HG03064 (cell line): ENCODE data around the gene SUMF2.
"Not testable (repeated sequence)": the region's sequence is repeated elsewhere in the genome, so short reads cannot be mapped to it uniquely, and the experiment has no call there.

ENCODE experiments used
- ATAC-seq: cut with Tn5 transposase; IDR thresholded peaks from one replicate; pipeline ENCODE4 v1.9.1; 2021; ENCODE audit warnings: low read depth; ENCODE audit not compliant: unreplicated experiment

The SUMF2 gene

DNA sequence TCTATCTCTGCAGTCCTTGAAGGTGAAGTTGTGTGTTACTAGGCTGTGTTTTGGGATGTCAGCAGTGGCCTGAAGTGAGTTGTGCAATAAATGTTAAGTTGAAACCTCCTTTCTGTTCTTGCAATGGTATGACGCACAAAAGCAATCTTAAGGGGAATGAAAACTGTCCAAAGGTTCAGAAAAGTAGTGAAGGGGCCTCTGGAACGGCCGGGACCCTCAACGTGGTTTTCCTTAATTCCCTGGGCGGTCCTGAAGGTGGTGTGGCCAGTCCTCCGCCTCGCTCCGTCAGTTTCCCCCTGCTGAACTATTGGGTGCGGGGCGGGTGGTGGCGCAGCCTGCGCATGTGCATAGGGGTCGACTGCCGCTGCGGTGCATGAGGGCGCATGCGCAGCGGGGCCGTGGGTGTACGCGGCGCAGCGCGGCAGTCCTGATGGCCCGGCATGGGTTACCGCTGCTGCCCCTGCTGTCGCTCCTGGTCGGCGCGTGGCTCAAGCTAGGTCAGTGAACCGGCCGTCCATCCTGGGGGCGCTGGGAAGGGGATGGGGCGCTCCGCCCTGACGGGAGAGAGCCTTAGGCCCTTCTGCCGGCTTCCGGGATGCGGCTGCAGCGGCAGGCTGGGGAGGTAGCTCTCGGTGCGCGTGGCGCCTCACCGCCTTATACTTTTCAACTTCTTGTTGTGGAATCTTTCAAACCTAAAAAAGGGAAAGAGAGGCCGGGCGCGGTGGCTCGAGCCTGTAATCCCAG lies at the start of gene SUMF2:
Gene SUMF2, plus strand, starts transcription at position 405 of the 744 bp plus-strand sequence. Its CDS starts 26 bp downstream, at position 431.
- peak; percentile 79 for ATAC-seq

DNA sequence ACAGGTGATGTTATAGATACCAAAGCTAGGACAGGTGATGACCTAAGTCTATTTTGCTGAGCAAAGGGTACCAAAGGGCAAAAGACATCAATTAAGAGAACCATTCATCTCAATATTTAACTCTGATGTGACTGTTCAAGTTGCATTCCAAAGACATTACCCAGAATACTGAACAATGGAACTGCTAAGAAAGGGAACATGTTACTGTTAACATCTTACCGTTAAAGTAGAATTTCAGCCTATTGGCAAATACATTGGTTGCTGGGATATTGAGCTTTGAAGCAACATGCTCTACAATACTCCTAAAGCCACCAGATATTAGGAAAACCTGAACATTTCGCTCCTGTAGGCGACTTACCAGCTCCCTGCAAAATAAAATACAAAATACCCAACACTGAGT lies 47.1 kb upstream of the SUMF2 start:
- not testable (repeated sequence) for ATAC-seq

DNA sequence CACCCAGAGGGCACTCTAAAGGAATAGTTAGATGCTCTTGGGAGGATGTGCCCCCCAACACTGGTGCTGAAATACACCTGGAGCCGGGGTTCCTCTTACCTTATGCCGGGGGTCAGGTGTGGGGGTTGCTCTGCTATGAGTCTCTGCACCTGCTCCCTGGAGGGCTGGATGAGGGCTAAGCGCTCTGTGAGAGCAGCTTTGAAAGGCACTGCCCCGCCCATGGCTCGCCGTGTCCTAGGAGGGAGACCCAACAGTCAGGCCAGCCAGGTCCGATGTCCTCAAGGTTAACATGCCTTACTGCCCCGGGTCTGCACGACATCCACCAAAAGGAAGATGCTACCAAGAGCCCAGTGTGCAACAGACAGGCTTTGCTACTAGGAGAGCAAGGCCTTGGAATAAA lies 44.6 kb upstream of the SUMF2 start:
- ATAC-seq = no peak

DNA sequence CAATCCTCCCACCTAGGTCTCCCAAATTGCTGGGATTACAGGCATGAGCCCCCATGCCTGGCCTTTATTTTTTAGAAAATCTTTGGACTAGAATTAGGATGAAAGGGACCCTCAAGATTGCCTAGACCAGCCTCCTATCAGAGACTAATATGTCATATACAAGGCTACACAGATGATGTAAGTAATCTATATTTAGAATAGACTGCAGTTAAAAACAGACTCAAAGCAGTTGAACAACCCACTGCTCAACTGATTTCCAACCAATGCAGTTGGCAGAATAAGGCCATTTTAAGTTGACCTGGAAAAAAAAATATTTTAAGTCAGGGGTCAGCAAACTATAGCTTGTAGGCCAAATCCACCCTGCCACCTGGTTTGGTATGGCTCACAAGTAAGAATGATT lies 40.6 kb upstream of the SUMF2 start:
- ATAC-seq = no peak

DNA sequence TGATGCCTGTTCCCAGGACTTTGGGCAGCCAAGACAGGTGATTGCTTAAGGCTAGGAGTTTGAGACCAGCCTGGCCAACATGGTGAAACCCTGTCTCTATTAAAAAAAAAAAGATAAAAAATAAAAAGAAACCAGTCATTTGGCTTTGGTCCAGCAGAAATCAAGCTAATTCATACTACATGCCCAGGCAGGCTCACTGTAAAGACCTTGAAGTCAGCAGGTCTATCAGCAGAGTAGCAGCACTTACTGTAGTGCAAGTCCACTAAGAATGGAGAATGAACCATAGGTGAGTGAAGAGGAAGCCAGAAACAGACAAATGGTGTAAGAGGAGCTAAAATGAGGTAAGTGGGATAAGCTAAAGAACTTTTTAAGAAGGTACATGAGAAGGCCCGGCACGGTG lies 37.5 kb upstream of the SUMF2 start:
- ATAC-seq = no peak

DNA sequence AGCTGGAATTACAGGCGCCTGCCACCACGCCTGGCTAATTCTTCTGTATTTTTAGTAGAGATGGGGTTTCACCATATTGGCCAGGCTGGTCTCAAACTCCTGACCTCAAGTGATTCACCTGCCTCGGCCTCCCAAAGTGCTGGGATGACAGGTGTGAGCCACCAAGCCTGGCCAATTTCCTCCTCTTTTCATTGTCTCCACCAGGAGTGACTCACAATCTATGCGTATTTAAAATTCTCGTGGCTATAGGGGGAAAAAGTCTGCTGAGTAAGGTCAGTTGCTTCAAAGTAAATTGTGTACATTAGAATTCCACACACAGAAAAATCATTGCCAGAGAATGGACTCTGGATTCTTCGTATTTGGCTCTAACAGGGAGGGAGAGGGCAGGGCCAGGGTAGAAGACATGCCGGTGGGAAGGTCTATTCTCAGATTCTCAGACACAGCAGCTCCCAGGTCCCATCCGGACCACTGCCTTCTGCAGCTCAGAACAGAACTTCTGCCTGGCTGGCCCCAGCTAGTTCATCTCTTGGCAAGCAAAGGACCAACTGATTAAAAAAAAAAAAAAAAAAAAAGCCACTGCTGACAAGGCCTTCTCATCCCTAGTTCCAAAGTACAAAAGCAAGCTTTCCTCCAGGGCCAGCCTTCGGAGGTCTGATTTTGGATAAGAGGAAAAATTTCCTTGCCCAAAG lies 35.0 kb upstream of the SUMF2 start:
- no peak for ATAC-seq

DNA sequence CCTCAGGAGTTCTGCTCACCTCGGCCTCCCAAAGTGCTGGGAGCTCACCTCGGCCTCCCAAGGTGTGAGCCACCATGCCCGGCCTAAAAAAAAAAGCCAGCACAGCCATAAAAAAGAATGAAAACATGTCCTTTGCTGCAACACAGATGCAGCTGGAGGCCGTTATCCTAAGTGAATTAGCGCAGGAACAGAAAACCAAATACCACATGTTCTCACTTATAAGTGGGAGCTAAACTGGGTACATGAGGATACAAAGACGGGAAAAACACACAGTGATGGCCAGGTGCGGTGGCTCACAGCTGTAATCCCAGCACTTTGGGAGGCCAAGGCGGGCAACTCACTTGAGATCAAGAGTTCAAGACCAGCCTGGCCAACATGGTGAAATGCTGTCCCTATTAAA lies 33.7 kb upstream of the SUMF2 start:
- ATAC-seq = no peak

DNA sequence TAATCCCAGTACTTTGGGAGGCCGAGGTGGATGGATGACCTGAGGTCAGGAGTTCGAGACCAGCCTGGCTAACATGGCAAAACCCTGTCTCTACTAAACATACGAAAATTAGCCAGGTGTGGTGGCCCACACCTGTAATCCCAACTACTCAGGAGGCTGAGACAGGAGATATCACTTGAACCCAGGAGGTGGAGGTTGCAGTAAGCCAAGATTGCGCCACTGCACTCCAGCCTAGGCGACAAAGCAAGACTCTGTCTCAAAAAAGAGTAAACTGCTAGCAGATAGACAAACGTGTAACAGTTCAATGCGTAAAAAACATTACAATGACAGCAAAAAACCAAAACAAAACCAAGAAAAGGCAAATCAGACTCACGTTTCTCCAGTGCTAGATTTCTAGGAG lies 32.5 kb upstream of the SUMF2 start:
- not testable (repeated sequence) for ATAC-seq

DNA sequence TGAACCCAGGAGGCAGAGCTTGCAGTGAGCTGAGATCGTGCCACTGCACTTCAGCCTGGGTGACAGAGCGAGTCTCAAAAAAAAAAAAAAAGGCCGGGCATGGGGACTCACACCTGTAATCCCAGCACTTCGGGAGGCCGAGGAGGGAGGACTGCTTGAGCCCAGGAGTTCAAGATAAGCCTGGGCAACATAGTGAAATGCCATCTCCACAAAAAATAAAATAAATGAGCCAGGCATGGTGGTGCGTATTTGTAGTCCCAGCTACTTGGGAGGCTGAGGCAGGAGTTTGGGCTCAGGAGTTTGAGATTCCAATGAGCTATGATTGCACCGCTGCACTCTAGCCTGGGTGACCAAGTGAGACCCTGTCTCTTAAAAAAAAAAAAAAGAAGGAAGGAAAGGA lies 31.5 kb upstream of the SUMF2 start:
- ATAC-seq = not testable (repeated sequence)

DNA sequence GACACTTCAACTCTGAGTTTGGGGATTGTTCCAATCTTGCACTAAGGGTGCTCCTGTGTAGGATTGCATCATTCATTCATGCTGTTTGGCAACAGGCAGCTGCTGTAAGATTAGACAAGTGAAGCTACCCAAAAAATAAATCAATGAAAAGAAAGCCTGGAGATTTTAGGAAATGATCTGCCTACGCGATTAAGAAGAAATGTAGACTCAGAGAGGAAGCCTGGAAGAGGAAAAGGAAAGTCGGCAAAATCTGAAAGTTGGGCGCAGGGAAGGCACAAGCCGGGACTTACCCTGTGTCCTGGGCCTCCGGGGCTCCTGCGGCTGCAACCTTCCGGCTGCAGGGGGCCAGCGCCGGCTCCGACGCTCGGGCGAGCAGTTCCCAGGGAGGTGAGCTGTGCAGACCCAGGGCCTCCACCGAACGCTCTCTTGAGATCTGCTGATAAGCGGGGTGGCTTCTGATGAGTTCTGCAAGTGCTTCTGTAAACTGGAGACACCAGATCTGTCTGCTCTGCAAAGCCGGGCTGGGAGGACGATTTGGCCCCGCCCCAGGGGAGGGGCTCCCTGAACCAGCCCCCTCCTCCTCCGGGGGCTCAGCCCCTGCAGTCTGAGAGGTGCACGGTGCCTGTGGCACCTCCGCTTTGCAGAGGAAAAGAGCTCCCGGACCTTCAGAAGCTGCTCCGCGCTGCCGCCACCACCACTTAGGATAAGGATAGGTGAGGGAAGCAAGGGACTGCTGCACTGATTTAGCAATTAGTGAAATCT lies 30.2 kb upstream of the SUMF2 start:
- peak; percentile 94 for ATAC-seq

DNA sequence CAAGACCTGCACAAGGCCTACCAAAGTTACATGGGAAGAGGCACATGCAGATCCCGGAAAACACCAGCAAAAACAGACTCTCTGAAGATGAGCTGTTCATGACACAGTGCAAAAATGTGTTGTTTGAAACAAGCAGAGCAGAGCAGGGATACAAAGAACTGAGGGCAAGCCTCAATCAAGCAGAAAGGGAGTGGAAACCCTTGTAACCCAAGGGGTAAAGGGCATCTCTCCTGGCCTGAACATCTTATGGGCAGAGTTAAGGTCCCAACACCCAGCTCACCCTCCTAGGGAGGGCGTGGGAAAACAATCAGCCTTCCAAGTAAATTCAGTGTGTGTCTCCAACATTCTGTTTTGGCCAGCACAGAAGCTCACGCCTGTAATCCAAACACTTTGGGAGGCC lies 23.4 kb upstream of the SUMF2 start:
- ATAC-seq = no peak

DNA sequence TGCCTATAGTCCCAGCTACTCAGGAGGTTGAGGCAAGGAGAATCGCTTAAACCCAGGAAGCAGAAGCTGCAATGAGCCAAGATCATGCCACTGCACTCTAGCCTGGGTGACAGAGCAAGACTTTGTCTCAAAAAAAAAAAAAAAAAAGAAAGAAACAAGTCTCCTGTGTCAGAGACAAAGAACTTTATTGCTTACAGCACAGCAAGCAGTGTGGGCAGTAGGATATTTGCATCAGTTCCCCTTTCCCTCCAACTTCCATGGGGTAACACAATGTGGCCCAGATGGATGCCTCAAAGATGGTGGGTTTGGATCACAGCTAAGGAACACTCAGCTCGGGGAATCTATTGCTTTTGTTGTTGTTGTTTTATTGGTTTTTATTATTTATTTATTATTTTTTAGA lies 18.3 kb upstream of the SUMF2 start:
- not testable (repeated sequence) for ATAC-seq

DNA sequence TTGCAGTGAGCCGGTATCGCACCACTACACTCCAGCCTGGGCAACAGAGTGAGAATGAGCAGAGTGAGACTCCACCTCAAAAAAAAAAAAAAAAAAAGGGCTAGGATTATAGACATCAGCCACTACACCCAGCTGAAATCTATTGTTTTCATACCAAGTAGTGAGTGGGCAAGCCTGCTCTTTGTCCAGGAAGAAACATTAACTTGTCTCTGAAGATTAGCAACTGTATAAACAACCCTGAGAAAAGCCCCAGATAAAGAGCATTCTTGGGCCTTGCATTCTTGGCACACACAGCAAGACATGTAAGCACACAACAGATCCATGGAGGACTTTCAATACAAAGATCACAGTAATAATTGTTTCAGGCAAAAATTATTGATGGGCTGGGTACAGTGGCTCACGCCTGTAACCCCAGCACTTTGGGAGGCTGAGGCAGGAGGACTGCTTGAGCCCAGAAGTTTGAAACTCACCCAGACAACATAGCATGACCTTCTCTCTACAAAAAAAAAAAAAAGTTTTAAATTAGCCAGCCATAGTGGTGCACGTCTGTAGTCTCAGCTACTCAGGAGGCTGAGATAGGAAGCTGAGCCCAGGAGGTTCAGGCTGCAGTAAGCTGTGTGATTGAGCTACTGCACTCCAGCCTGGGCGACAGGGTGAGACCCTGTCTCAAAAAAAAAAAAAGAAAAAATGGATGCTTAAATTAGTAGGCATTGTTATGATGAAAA lies 17.2 kb upstream of the SUMF2 start:
- ATAC-seq = no peak

DNA sequence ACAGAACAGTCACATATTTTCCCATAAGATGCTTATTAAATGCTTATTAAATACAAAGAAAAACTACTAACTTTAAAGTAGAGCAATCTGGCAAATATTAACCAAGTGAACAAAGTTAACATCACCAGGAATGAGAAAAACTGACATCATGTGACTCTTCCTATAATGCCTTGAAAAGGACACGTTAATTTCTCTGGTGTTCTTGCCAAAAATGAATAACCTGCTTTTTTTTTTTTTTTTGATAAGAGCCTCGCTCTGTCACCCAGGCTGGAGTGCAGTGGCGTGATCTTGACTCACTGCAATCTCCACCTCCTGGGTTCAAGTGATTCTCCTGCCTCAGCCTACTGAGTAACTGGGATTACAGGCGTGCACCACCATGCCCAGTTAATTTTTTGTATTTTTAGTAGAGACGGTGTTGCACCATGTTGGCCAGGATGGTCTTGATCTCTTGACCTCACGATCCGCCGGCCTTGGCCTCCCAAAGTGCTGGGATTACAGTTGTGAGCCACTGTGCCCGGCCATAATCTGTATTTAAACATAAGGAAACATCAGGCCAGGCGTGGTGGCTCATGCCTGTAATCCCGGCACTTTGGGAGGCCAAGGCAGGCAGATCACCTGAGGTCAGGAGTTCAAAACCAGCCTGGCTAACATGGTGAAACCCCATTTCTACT lies 16.5 kb upstream of the SUMF2 start:
- not testable (repeated sequence) for ATAC-seq

DNA sequence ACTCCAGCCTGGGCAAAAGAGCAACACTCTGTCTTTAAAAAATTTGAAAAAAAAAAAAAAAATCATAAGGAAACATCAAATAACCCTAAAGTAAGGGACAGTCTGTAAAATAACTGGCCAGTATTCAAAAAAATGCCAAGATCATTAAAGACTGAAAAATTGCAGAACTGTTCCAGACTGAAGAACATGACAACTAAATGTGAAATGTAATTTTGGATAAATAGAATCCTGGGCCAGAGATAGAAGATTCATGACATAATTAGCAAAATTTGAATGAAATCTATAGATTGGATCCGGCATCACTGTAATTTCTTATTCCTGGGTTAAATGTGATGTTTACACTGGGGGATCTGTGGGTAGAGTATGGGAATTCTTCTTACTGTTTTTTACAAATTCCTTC lies 15.8 kb upstream of the SUMF2 start:
- no peak for ATAC-seq

DNA sequence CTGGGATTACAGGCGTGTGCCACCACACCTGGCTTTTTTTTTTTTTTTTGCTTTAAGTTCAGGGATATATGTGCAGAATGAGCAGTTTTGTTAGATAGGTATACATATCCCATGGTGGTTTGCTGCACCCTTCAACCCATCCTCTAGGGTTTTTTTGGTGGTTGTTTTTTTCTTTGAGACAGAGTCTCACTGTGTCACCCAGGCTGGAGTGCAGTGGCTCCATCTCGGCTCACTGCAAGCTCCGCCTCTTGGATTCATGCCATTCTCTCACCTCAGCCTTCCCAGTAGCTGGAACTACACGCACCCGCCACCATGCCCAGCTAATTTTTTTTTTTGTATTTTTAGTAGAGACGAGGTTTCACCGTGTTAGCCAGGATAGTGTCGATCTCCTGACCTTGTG lies 15.3 kb upstream of the SUMF2 start:
- not testable (repeated sequence) for ATAC-seq

DNA sequence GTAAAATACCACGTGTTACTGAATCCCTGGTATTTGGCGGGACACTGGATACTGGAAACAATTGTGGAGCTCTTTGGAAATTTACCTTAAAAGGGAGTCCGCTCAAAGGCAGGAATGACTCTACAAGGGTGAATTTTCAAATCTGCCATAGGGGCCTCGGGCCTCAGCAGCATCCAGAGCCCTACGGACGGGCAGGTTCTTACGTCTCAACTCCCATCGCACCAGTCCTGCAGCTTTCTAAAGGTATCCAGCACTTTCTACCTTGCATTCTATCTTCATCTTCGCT lies 13.1 kb upstream of the SUMF2 start:
- ATAC-seq = no peak

DNA sequence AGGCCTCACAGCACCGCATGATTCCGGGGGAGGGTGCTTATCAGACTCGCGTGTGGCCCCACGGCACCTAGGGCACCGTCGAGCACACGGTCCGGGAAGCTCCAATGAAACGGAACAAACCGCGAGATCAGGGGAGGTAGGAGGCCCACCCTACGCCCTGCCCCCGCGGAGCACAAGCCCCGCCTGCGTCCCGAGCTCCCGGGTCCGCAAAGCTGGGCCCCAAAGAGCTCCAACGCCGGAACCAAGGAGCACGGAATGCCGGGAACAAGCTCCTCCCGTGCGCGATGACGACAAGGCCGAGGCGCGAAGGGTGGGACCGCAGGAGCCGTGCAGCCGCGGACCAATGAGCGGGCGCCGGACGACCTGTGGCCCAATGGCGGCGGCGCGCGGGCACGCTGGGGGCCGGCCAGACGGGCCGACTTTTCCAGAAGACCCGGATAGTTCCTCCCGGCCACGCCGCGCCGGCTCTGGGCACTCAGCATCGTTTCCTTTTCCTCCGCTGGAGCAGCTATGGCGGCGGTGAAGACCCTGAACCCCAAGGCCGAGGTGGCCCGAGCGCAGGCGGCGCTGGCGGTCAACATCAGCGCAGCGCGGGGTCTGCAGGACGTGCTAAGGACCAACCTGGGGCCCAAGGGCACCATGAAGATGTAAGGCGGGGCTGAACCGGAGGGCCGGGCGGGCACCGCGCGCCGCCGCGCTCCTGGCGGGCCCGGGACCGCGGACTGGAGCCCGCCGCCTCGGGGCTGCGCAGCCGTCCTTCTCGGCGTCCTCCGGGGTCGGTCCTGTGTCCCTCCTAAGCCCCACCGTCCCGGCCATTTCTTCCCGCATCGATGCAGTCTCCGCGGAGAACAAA lies 12.5 kb upstream of the SUMF2 start, which contains the start of the genes CCT6A and PSPH:
Gene CCT6A, plus strand, starts transcription at position 427 of the 853 bp plus-strand sequence. Its CDS starts 84 bp downstream, at position 511.
Gene PSPH, minus strand, starts transcription at position 106 of the 853 bp plus-strand sequence. CDS start 30,232 bp downstream, outside the sequence.
- ATAC-seq = peak; percentile 94

DNA sequence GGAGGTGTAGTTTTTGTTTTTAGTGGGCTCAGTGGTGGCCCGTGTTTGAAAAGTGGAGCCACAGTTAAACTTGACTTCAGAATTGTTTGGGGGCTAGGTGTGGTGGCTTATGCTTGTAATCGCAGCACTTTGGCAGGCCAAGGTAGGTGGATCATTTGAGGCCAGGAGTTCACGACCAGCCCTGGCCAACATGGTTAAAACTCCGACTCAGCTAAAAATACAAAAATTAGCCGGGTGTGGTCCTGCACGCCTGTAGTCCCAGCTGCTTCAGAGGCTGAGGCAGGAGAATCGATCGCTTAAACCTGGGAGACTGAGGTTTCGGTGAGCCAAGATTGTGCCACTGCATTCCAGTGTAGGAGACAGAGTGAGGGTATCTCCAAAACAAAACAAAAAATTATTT lies 10.7 kb upstream of the SUMF2 start:
- ATAC-seq = no peak
